A549 (cell line): Measurements from ENCODE around the gene TMEM18. TPM values are rescaled to one million over a fixed set of nuclear protein-coding genes. Genes with fewer than 3 reads are reported as not detected.

Experiments
- ATAC-seq, 2 experiments: fragments of 200-7000 bp in 1 of 2; fragments of >200 bp in 1 of 2; cut with Nextera tagmentation in 1 of 2; cut with Tn5 transposase in 1 of 2; 3 replicates each; pipeline versions ENCODE4 v1.8.0 to v1.9.1; 2018 to 2020; ENCODE audit warnings: mild to moderate bottlenecking in 1 of 2, moderate library complexity in 1 of 2
- CTCF ChIA-PET: fragments of 300-600 bp; sonication (Branson Sonifier 250); formaldehyde crosslinking; extraction: SDS; loops from one replicate; lab custom pipeline; 2021; ENCODE audit warnings: antibody characterized with exemption, inconsistent platforms; lab: Yijun Ruan, JAX
- POLR2A ChIA-PET: fragments of 350-600 bp; formaldehyde crosslinking; extraction: SDS; loops from one replicate; lab custom pipeline; 2021; ENCODE audit warnings: antibody characterized with exemption, inconsistent platforms; lab: Yijun Ruan, JAX
- DNase-seq, 2 experiments: peaks; one replicate each; pipeline versions ENCODE4 v3.0.0 to v3.0.0-alpha.2; 2011 to 2016; ENCODE audit warnings: low read depth in 1 of 2, low spot score in 1 of 2
- FAIRE-seq: peaks from 2 replicates; lab custom pipeline; 2011; peaks lifted over from hg19 to GRCh38; lab: Jason Lieb, UNC
- H3K27ac ChIP-seq, 2 experiments: fragments of >200 bp; sonication (Bioruptor Twin); formaldehyde crosslinking; 3 replicates each; pipeline ENCODE4 v1.5.1; 2016 to 2017
- H3K4me1 ChIP-seq: fragments of >200 bp; sonication (Bioruptor Twin); formaldehyde crosslinking; 3 replicates; pipeline ENCODE4 v1.6.1; 2016
- H3K4me2 ChIP-seq: fragments of >200 bp; sonication (Bioruptor Twin); formaldehyde crosslinking; 3 replicates; pipeline ENCODE4 v1.6.1; 2016
- H3K4me3 ChIP-seq: fragments of >200 bp; sonication (Bioruptor Twin); formaldehyde crosslinking; 3 replicates; pipeline ENCODE4 v1.5.1; 2016
- H3K9me3 ChIP-seq: fragments of >200 bp; sonication (Bioruptor Twin); formaldehyde crosslinking; 3 replicates; pipeline ENCODE4 v1.6.1; 2016
- BHLHE40 ChIP-seq: IDR thresholded peaks from 2 replicates; pipeline ENCODE4 v1.6.1; 2012; ENCODE audit warnings: low read depth, low read length, inconsistent platforms
- CEBPB ChIP-seq, 2 experiments: fragments of >200 bp in 1 of 2; sonication (Bioruptor Twin) in 1 of 2; formaldehyde crosslinking in 1 of 2; IDR thresholded peaks; 2 replicates each; pipeline ENCODE4 v1.6.1; 2012 to 2016
- CHD4 ChIP-seq: fragments of 200-600 bp; sonication (generic); IDR thresholded peaks from 2 replicates; pipeline ENCODE4 v1.6.1; 2016; ENCODE audit warnings: antibody characterized with exemption, mild to moderate bottlenecking, borderline replicate concordance
- EHF ChIP-seq: fragments of 250-450 bp; sonication (Bioruptor Pico); IDR thresholded peaks from 2 replicates; pipeline ENCODE4 v1.5.0; 2020; ENCODE audit warnings: mild to moderate bottlenecking
- EP300 ChIP-seq, 2 experiments: fragments of >200 bp; sonication (Bioruptor Twin); formaldehyde crosslinking; IDR thresholded peaks; 2 replicates in 1 of 2; 3 replicates in 1 of 2; pipeline ENCODE4 v1.6.1; 2016 to 2017
- HEYL ChIP-seq: fragments of 250-450 bp; sonication (Bioruptor Pico); IDR thresholded peaks from 2 replicates; pipeline ENCODE4 v1.8.0; 2021; ENCODE audit warnings: mild to moderate bottlenecking, moderate library complexity
- HOXA7 ChIP-seq: fragments of 250-450 bp; sonication (Bioruptor Pico); IDR thresholded peaks from 2 replicates; pipeline ENCODE4 v1.5.0; 2020; ENCODE audit warnings: mild to moderate bottlenecking, moderate library complexity
- KDM5A ChIP-seq: fragments of 200-600 bp; sonication (generic); IDR thresholded peaks from 2 replicates; pipeline ENCODE4 v1.6.1; 2016; ENCODE audit warnings: antibody characterized with exemption, mild to moderate bottlenecking
- MAFK ChIP-seq: fragments of 450-650 bp; IDR thresholded peaks from 2 replicates; pipeline ENCODE4 v1.6.1; 2014; ENCODE audit not compliant: partially characterized antibody
- NFE2L2 ChIP-seq: fragments of 150-350 bp; conservative IDR thresholded peaks from 2 replicates; pipeline ENCODE4 v1.6.1; 2014; ENCODE audit warnings: low read length
- NPAS2 ChIP-seq: fragments of 250-450 bp; sonication (Bioruptor Pico); IDR thresholded peaks from 2 replicates; pipeline ENCODE4 v1.8.0; 2022; ENCODE audit warnings: mild to moderate bottlenecking, moderate library complexity, borderline replicate concordance
- POLR2A ChIP-seq: IDR thresholded peaks from 2 replicates; pipeline ENCODE4 v1.6.1; 2012; ENCODE audit warnings: mild to moderate bottlenecking, low read length
- POLR2AphosphoS2 ChIP-seq: conservative IDR thresholded peaks from 2 replicates; pipeline ENCODE4 v1.6.1; 2012; ENCODE audit warnings: low read length, improper control_type of control experiment, inconsistent platforms
- RAD21 ChIP-seq, 2 experiments: fragments of >200 bp in 1 of 2; sonication (Bioruptor Twin) in 1 of 2; formaldehyde crosslinking in 1 of 2; IDR thresholded peaks in 1 of 2; conservative IDR thresholded peaks in 1 of 2; 2 replicates in 1 of 2; 3 replicates in 1 of 2; pipeline ENCODE4 v1.6.1; 2012 to 2018; ENCODE audit warnings: inconsistent platforms in 1 of 2
- RCOR1 ChIP-seq: fragments of 150-350 bp; IDR thresholded peaks from 2 replicates; pipeline ENCODE4 v1.6.1; 2014; ENCODE audit warnings: antibody characterized with exemption, low read length, low read depth
- RFX5 ChIP-seq: fragments of 450-650 bp; IDR thresholded peaks from 2 replicates; pipeline ENCODE4 v1.7.1; 2014; ENCODE audit warnings: antibody characterized with exemption, mild to moderate bottlenecking, moderate library complexity
- RNF2 ChIP-seq: fragments of 200-600 bp; sonication (generic); IDR thresholded peaks from 2 replicates; pipeline ENCODE4 v1.6.1; 2016; ENCODE audit warnings: low read depth, mild to moderate bottlenecking, antibody characterized with exemption, moderate library complexity, borderline replicate concordance
- SMC3 ChIP-seq: fragments of >200 bp; sonication (Bioruptor Twin); formaldehyde crosslinking; IDR thresholded peaks from 3 replicates; pipeline ENCODE4 v1.6.1; 2018; ENCODE audit warnings: inconsistent platforms
- ZSCAN20 ChIP-seq: fragments of 250-450 bp; sonication (Bioruptor Pico); IDR thresholded peaks from 2 replicates; pipeline ENCODE4 v1.8.0; 2022; ENCODE audit warnings: mild to moderate bottlenecking, moderate library complexity
- WGBS: methylation state at CpG from one replicate; pipeline ENCODE4 v1.1.6; 2017; ENCODE audit errors: missing lambda C conversion rate; 5-methylcytosine and 5-hydroxymethylcytosine counted together
- polyA plus RNA-seq, 4 experiments: library from polyadenylated mRNA; depleted of rRNA in 3 of 4; stranded (reverse); fragments of >200 nt; fragmentation: RNase III in 1 of 4; extraction: RNeasy Plus Mini Kit Qiagen cat#74134 plus additional on column Dnase treatment in 1 of 4; gene quantifications; 2 replicates in 3 of 4; 3 replicates in 1 of 4; pipeline ENCODE4 v1.2.3, GENCODE V29; 2011 to 2017
- TF ChIP-seq, protein P1 (sequence below): fragments of >200 bp; sonication (Bioruptor Twin); formaldehyde crosslinking; IDR thresholded peaks from 3 replicates; pipeline ENCODE4 v1.5.1; 2016
- TF ChIP-seq, protein P2 (sequence below): fragments of 250-450 bp; sonication (Bioruptor Pico); IDR thresholded peaks from 2 replicates; pipeline ENCODE4 v1.5.0; 2021; ENCODE audit warnings: mild to moderate bottlenecking, moderate library complexity, borderline replicate concordance
- TF ChIP-seq, protein P3 (sequence below): fragments of >200 bp; sonication (Bioruptor Twin); formaldehyde crosslinking; IDR thresholded peaks from 2 replicates; pipeline ENCODE4 v1.6.1; 2016
- TF ChIP-seq, protein P4 (sequence below): fragments of 150-350 bp; IDR thresholded peaks from 2 replicates; pipeline ENCODE4 v1.6.1; 2014; ENCODE audit warnings: low read depth, mild to moderate bottlenecking, low read length

TMEM18 gene
- polyA plus RNA-seq, 2 of the 4 experiments (the other 2 are of a cell fraction): 35.6 to 75.0 TPM

DNA sequence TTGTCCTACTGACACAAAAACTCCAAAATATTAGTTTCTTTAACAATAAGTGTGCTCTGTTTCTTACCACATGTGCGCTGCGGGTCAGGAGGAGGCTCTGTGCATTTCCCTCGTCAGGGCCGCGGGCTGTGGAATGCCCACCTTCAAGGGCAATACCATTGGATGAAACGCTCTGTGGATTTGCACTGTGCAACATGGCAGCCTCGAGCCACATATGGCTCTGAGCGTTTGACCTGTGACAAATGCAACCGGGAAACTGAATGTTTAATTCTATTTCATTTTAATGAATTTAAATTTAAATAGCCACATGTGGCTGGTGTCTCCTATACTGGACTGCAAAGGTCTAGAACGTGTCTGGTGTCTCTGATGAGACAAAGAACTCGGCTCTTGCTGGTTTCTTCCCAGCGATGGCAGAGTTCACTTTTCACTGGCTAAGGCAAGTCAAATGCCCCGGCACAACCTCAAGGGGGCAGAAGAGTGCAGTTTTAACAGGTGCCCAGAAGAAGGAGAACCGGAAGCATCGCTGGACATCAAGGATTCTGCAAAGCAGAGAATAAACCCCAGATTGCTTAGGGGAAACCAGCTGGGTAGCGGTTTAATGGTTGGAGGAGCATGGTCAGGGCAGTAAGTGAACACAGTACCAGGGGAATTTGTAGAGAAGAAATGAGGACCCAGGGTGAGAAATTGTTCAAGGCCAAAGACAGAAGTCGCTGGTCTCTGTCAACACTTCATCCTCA lies 37.0 kb upstream of the TMEM18 start:
- H3K4me1 ChIP-seq: no peaks in the 10 kb centered on the region
- 15% methylated on average over 17 of the region's 17 CpGs for WGBS
- FAIRE-seq: no peak
- peak; percentile 79 for TF ChIP-seq SMC3
- no peak for TF ChIP-seq HEYL (CRISPR knock-in tag)
- peak; percentile 74 to 79 for TF ChIP-seq RAD21 (conservative IDR thresholded peaks at IDR 0.05 in 1 of 2, IDR thresholded peaks at IDR 0.05 in 1 of 2)
- TF ChIP-seq, protein P1, sequence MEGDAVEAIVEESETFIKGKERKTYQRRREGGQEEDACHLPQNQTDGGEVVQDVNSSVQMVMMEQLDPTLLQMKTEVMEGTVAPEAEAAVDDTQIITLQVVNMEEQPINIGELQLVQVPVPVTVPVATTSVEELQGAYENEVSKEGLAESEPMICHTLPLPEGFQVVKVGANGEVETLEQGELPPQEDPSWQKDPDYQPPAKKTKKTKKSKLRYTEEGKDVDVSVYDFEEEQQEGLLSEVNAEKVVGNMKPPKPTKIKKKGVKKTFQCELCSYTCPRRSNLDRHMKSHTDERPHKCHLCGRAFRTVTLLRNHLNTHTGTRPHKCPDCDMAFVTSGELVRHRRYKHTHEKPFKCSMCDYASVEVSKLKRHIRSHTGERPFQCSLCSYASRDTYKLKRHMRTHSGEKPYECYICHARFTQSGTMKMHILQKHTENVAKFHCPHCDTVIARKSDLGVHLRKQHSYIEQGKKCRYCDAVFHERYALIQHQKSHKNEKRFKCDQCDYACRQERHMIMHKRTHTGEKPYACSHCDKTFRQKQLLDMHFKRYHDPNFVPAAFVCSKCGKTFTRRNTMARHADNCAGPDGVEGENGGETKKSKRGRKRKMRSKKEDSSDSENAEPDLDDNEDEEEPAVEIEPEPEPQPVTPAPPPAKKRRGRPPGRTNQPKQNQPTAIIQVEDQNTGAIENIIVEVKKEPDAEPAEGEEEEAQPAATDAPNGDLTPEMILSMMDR: peak; percentile 66
- TF ChIP-seq POLR2A: no peak
- TF ChIP-seq NFE2L2: no peak
- TF ChIP-seq RNF2: no peak
- TF ChIP-seq, protein P2, sequence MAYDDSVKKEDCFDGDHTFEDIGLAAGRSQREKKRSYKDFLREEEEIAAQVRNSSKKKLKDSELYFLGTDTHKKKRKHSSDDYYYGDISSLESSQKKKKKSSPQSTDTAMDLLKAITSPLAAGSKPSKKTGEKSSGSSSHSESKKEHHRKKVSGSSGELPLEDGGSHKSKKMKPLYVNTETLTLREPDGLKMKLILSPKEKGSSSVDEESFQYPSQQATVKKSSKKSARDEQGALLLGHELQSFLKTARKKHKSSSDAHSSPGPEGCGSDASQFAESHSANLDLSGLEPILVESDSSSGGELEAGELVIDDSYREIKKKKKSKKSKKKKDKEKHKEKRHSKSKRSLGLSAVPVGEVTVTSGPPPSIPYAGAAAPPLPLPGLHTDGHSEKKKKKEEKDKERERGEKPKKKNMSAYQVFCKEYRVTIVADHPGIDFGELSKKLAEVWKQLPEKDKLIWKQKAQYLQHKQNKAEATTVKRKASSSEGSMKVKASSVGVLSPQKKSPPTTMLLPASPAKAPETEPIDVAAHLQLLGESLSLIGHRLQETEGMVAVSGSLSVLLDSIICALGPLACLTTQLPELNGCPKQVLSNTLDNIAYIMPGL (CRISPR knock-in tag): no peak
- no peak for TF ChIP-seq RFX5
- no peak for TF ChIP-seq RCOR1
- TF ChIP-seq, protein P3, sequence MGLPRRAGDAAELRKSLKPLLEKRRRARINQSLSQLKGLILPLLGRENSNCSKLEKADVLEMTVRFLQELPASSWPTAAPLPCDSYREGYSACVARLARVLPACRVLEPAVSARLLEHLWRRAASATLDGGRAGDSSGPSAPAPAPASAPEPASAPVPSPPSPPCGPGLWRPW: no peak
- TF ChIP-seq HOXA7 (CRISPR knock-in tag): no peak
- TF ChIP-seq POLR2AphosphoS2: no peak
- CTCF ChIA-PET: interaction anchor here (0.9 to 4.6 kb wide), 10 partner anchors 8 to 831 kb away, joined by 3 to 38 read pairs (median 4); no protein-coding TSS in a partner anchor
- H3K4me2 ChIP-seq: peak overlapping the region; percentile 55
- H3K4me3 ChIP-seq: no peak overlapping the region
- POLR2A ChIA-PET: no interaction called here
- no peak overlapping the region for H3K27ac ChIP-seq
- DNase-seq: peak; percentile 52 to 74
- H3K9me3 ChIP-seq: no peaks in the 10 kb centered on the region
- peak; percentile 78 to 94 for ATAC-seq

DNA sequence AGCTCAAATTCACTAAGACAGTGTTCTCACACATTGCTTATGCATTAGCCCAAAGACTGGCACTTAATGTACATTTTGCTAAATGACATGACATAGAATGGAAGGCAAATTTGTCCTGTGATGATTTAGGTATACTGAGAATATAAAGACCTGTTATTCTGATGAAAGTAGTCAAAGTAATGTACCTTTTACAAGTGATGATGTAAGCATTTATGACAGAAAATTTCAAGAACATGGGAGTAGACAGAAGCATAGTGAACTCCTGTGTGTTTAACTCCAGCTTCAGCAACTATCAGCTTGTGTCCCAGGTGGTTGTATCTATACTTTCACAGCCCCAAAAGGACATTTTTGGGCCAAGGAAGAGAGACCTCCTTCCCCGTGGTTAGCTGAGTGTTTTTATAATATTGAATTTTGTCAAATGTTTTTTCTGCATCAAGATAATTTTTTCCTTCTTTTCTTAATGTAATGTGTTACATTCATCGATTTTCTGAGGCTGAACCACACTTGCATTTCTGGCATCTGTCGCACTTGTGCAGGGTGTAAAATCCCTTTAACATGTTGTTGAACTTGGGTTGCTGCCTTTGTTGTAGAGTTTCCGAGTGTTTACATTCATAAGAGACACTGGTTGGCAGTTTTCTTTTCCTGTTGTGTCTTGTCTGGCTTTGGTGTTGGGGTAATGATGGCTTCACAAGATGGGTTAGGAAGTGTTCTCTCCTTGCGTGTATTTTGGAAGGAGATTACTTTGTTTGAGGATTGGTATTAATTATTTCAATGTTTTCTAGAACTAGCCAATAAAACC lies 33.9 kb upstream of the TMEM18 start:
- no peak for DNase-seq
- no peak overlapping the region for H3K4me2 ChIP-seq
- CTCF ChIA-PET: interaction anchor here (0.7 kb wide), 1 partner anchor 835 kb away, joined by 3 read pairs; no protein-coding TSS in a partner anchor
- WGBS: 12% methylated on average over 5 of the region's 5 CpGs
- H3K9me3 ChIP-seq: no peaks in the 10 kb centered on the region
- ATAC-seq: no peak
- H3K4me1 ChIP-seq: no peaks in the 10 kb centered on the region
- POLR2A ChIA-PET: no interaction called here
- FAIRE-seq: no peak
- no peak overlapping the region for H3K27ac ChIP-seq
- TF ChIP-seq MAFK (peak; percentile 68), EHF (CRISPR knock-in tag) (no peak)
- no peak overlapping the region for H3K4me3 ChIP-seq

DNA sequence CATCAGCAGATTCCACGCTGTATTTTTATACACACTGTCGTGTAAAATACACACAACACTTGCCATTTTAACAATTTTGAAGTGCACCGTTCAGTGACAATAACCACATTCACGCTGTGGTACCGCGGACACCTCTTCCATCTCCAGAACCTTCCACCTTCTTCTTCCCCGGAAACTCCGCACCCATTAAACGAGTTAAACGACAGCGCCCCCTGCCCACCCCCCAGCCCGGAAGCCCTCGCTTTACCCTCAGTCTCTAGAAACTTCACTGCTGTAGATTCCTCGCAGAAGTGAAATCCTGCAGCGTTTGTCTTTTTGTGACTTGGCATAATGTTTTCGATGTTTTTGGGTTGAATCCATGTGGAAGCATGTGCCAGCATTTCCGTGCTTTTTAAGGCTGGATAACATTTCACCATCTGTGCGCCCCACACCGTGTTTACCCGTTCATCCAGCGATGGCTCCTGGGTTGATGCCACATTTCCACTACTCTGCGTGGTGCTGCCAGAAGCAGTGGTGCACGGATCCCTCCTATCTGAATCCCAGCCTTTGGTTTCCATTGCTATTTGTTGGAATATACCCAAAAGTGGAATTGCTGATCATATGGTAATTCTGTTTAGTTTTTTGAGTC lies 32.0 kb upstream of the TMEM18 start:
- WGBS: 55% methylated on average over 23 of the region's 23 CpGs
- CTCF ChIA-PET: no interaction called here
- no peak overlapping the region for H3K27ac ChIP-seq
- no peaks in the 10 kb centered on the region for H3K9me3 ChIP-seq
- POLR2A ChIA-PET: no interaction called here
- no peak overlapping the region for H3K4me2 ChIP-seq
- no peak for ATAC-seq
- no peak for DNase-seq
- no peaks in the 10 kb centered on the region for H3K4me1 ChIP-seq
- H3K4me3 ChIP-seq: no peak overlapping the region
- FAIRE-seq: no peak
- TF ChIP-seq EHF (CRISPR knock-in tag) (no peak), POLR2AphosphoS2 (no peak), ZSCAN20 (no peak), MAFK (no peak), CEBPB (IDR thresholded peaks at IDR 0.05) (no peak), BHLHE40 (no peak), KDM5A (no peak), RNF2 (no peak), EP300 (IDR thresholded peaks at IDR 0.05) (no peak), NPAS2 (CRISPR knock-in tag) (no peak), CHD4 (no peak)
- TF ChIP-seq, protein P4, sequence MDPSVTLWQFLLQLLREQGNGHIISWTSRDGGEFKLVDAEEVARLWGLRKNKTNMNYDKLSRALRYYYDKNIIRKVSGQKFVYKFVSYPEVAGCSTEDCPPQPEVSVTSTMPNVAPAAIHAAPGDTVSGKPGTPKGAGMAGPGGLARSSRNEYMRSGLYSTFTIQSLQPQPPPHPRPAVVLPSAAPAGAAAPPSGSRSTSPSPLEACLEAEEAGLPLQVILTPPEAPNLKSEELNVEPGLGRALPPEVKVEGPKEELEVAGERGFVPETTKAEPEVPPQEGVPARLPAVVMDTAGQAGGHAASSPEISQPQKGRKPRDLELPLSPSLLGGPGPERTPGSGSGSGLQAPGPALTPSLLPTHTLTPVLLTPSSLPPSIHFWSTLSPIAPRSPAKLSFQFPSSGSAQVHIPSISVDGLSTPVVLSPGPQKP: no peak
- TF ChIP-seq, protein P1: no peak
